HepG2 (cell line): Measurements from ENCODE around the gene C20orf141. TPM values are rescaled to one million over a fixed set of nuclear protein-coding genes. Genes with fewer than 3 reads are reported as not detected.

ENCODE experiments used
- HNF1B ChIP-seq: sonication (generic); formaldehyde crosslinking; IDR thresholded peaks from 2 replicates; pipeline ENCODE4 v1.5.1; 2020; ENCODE audit warnings: mild to moderate bottlenecking, moderate library complexity, missing genetic modification reagents
- IKZF1 ChIP-seq: fragments of 450-650 bp; IDR thresholded peaks from 2 replicates; pipeline ENCODE4 v1.7.1; 2016
- IRF2 ChIP-seq: IDR thresholded peaks from 2 replicates; pipeline ENCODE4 v1.6.1; 2018; ENCODE audit warnings: missing genetic modification reagents, missing compliant biosample characterization
- JUNB ChIP-seq: sonication (generic); formaldehyde crosslinking; IDR thresholded peaks from 2 replicates; pipeline ENCODE4 v1.8.0; 2022; ENCODE audit warnings: missing genetic modification reagents, mild to moderate bottlenecking, borderline replicate concordance
- NFIB ChIP-seq: sonication (generic); formaldehyde crosslinking; IDR thresholded peaks from 2 replicates; pipeline ENCODE4 v1.9.0; 2021; ENCODE audit warnings: missing genetic modification reagents, mild to moderate bottlenecking, borderline replicate concordance
- PHF21A ChIP-seq: sonication (generic); formaldehyde crosslinking; IDR thresholded peaks from 2 replicates; pipeline ENCODE4 v1.5.0; 2020; ENCODE audit warnings: mild to moderate bottlenecking, missing genetic modification reagents
- SUZ12 ChIP-seq: fragments of 150-350 bp; IDR thresholded peaks from 2 replicates; pipeline ENCODE4 v1.6.1; 2014; ENCODE audit warnings: low read depth, low read length
- TARDBP ChIP-seq: sonication (generic); formaldehyde crosslinking; IDR thresholded peaks from 2 replicates; pipeline ENCODE4 v1.8.0; 2022; ENCODE audit warnings: mild to moderate bottlenecking, missing genetic modification reagents
- ZBTB21 ChIP-seq: sonication (generic); formaldehyde crosslinking; IDR thresholded peaks from 2 replicates; pipeline ENCODE4 v1.4.0; 2020; ENCODE audit warnings: missing genetic modification reagents
- ZC3H13 ChIP-seq: sonication (generic); formaldehyde crosslinking; IDR thresholded peaks from 2 replicates; pipeline ENCODE4 v1.8.1; 2023; ENCODE audit warnings: mild to moderate bottlenecking, missing genetic modification reagents, moderate library complexity
- ZFP37 ChIP-seq: sonication (generic); formaldehyde crosslinking; IDR thresholded peaks from 2 replicates; pipeline ENCODE4 v1.4.0; 2020; ENCODE audit warnings: missing genetic modification reagents, borderline replicate concordance
- ZFP91 ChIP-seq: sonication (generic); formaldehyde crosslinking; IDR thresholded peaks from 2 replicates; pipeline ENCODE4 v1.9.0; 2022; ENCODE audit warnings: missing genetic modification reagents, mild to moderate bottlenecking, borderline replicate concordance
- ZNF225 ChIP-seq: sonication (generic); formaldehyde crosslinking; IDR thresholded peaks from 2 replicates; pipeline ENCODE4 v1.4.0; 2020; ENCODE audit warnings: mild to moderate bottlenecking, missing genetic modification reagents
- ZNF234 ChIP-seq: sonication (generic); formaldehyde crosslinking; conservative IDR thresholded peaks from 2 replicates; pipeline ENCODE4 v1.5.1; 2020; ENCODE audit warnings: mild to moderate bottlenecking, missing genetic modification reagents
- ZNF317 ChIP-seq: sonication (generic); formaldehyde crosslinking; IDR thresholded peaks from 2 replicates; pipeline ENCODE4 v1.5.0; 2020; ENCODE audit warnings: mild to moderate bottlenecking, missing genetic modification reagents
- ZNF441 ChIP-seq: sonication (generic); formaldehyde crosslinking; IDR thresholded peaks from 2 replicates; pipeline ENCODE4 v1.7.0; 2021; ENCODE audit warnings: missing genetic modification reagents, borderline replicate concordance
- ZNF501 ChIP-seq: sonication (generic); formaldehyde crosslinking; IDR thresholded peaks from 2 replicates; pipeline ENCODE4 v1.5.1; 2020; ENCODE audit warnings: mild to moderate bottlenecking, moderate library complexity, missing genetic modification reagents
- ZNF552 ChIP-seq: sonication (generic); formaldehyde crosslinking; IDR thresholded peaks from 2 replicates; pipeline ENCODE4 v1.9.0; 2022; ENCODE audit warnings: missing genetic modification reagents, mild to moderate bottlenecking, borderline replicate concordance
- ZSCAN20 ChIP-seq: sonication (generic); formaldehyde crosslinking; IDR thresholded peaks from 2 replicates; pipeline ENCODE4 v1.4.0; 2020; ENCODE audit warnings: missing genetic modification reagents, mild to moderate bottlenecking, borderline replicate concordance
- polyA plus RNA-seq, 8 experiments: library from polyadenylated mRNA; depleted of rRNA in 3 of 8; stranded (reverse) in 7 of 8; unstranded in 1 of 8; fragments of >200 nt; fragmentation: Illumina TruSeq in 4 of 8; extraction: Trizol in 4 of 8; gene quantifications; 2 replicates each; pipeline versions ENCODE4 v1.2.1 to v1.2.3, GENCODE V29; 2011 to 2016; ENCODE audit warnings: low read depth in 4 of 8, missing spikeins in 1 of 8, mixed read lengths in 1 of 8; ENCODE audit not compliant: insufficient read depth in 1 of 8
- total RNA-seq, 5 experiments: library from RNA; depleted of rRNA; stranded (reverse); fragments of >200 nt; fragmentation: Illumina TruSeq; extraction: Trizol; gene quantifications; 2 replicates each; pipeline ENCODE4 v1.2.3, GENCODE V29; 2016; ENCODE audit warnings: low read depth in 1 of 5

C20orf141 gene
- total and polyA plus RNA-seq, 2 of the 13 experiments (the other 11 are each of a cell fraction or from before 2014, with no cell fraction given), result not detected

- TF ChIP-seq ZBTB21, result no peak; the same call in 1 of the 2 replicates
- TF ChIP-seq ZNF501 (CRISPR knock-in tag), result peak; percentile 98
- TF ChIP-seq ZNF234, result 0 out of 2 replicates have a peak, but pooled peaks have one; percentile 75
- peak; percentile 74 for TF ChIP-seq HNF1B
- peak; percentile 94 for TF ChIP-seq ZFP37 (CRISPR knock-in tag)
- peak; percentile 87 for TF ChIP-seq ZNF441 (CRISPR knock-in tag)
- peak; percentile 77; the same call in 1 of the 2 replicates for TF ChIP-seq NFIB (CRISPR knock-in tag)
- peak; percentile 94 for TF ChIP-seq ZC3H13
- no peak for TF ChIP-seq JUNB
- peak; percentile 98 for TF ChIP-seq ZNF225
- TF ChIP-seq SUZ12, result no peak
- TF ChIP-seq IKZF1, result no peak
- no peak; the same call in none of the 2 replicates for TF ChIP-seq PHF21A (CRISPR knock-in tag)
- peak; percentile 97 for TF ChIP-seq ZNF552
- TF ChIP-seq ZFP91 (CRISPR knock-in tag), result peak; percentile 89
- TF ChIP-seq IRF2 (CRISPR knock-in tag), result peak; percentile 91
- peak; percentile 98 for TF ChIP-seq ZSCAN20 (CRISPR knock-in tag)
- TF ChIP-seq TARDBP (CRISPR knock-in tag), result peak; percentile 95
- TF ChIP-seq ZNF317, result peak; percentile 83
Measured at GRCh38 chr20:2840138-2840966, 25.6 kb downstream of the C20orf141 start, which contains the start of the genes PCED1A and VPS16 (continued).
